PC-9 (cell line): ENCODE measurements around the gene CELSR3.

Experiments
- EZH2 ChIP-seq: fragments of 200-600 bp; sonication (generic); IDR thresholded peaks from 2 replicates; pipeline ENCODE4 v1.8.0; 2017; ENCODE audit warnings: antibody characterized with exemption, low read depth
- TF ChIP-seq, protein P1 (sequence below): fragments of 200-600 bp; sonication (generic); conservative IDR thresholded peaks from 2 replicates; pipeline ENCODE4 v1.6.1; 2017; ENCODE audit warnings: mixed run types, antibody characterized with exemption, mild to moderate bottlenecking, moderate library complexity

DNA sequence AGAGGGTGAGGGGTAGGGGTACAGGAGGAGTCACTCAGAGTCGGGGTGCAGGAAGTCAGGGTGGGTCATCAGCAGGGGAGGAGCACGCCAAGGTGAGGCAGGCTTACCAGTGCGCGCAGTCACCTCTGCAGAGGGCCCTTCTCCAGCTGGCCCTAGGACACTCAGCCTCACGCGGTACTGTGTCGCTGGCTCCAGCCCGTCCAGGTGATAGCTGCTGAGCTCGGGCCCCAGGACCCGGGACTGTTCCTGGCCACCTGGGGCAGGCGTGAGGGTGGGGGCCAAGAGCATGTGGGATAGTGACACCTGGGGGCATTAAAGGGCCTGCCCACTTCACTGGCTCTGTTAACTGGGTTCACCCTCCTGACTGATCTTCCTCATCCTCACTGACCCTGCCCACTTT, 75.0 kb downstream of the CELSR3 start:
- TF ChIP-seq, protein P1, sequence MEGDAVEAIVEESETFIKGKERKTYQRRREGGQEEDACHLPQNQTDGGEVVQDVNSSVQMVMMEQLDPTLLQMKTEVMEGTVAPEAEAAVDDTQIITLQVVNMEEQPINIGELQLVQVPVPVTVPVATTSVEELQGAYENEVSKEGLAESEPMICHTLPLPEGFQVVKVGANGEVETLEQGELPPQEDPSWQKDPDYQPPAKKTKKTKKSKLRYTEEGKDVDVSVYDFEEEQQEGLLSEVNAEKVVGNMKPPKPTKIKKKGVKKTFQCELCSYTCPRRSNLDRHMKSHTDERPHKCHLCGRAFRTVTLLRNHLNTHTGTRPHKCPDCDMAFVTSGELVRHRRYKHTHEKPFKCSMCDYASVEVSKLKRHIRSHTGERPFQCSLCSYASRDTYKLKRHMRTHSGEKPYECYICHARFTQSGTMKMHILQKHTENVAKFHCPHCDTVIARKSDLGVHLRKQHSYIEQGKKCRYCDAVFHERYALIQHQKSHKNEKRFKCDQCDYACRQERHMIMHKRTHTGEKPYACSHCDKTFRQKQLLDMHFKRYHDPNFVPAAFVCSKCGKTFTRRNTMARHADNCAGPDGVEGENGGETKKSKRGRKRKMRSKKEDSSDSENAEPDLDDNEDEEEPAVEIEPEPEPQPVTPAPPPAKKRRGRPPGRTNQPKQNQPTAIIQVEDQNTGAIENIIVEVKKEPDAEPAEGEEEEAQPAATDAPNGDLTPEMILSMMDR = no peak
- no peak for TF ChIP-seq EZH2
